ENCODE results near the gene TRIAP1.

- no peak for TF ChIP-seq CTCF (IDR thresholded peaks at IDR 0.05; ENCODE audit: low read depth, low read length)
- TF ChIP-seq EZH2phosphoT487 (IDR thresholded peaks at IDR 0.05; ENCODE audit: low read depth), result no peak
These were observed 44.1 kb upstream of the TRIAP1 start for GRCh38 chr12:120490325-120490724.

Data from OCI-LY3 (cell line).